GM18505 (cell line): ENCODE results near the gene WDR31.

ENCODE experiments used
- ATAC-seq: cut with Tn5 transposase; IDR thresholded peaks from one replicate; pipeline ENCODE4 v1.9.1; 2021; ENCODE audit not compliant: unreplicated experiment
- POLR2A ChIP-seq: IDR thresholded peaks from 4 replicates; pipeline ENCODE4 v1.6.1; 2011; ENCODE audit warnings: borderline replicate concordance; ENCODE audit not compliant: insufficient read depth, insufficient read length; ENCODE audit errors: extremely low read depth

Gene WDR31

DNA sequence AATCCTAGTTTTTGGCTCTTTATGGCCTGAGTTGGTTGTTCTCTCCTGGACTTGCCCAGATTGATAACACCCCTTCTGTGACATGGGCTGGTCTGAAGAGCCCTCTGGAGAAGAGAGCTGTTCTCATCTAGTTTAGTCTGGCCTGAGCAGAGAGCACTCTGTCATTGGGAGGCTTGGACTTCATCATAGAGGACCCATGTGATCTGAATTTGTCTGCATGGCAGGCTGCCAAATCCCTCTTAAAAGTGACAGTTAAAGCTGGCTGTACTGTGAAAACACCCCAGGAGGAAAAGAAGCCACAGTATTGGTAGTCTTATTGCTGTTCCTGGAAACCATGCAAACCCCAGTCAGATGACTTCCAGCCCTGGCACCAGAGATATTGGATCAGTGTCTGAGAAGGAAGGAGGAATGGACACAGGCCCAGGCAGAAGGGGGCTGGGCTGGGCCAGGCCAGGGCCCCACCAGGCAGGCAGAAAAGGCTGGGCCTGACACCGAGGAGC is 3.7 kb upstream of the WDR31 start:
- ATAC-seq, result no peak
- no peak for TF ChIP-seq POLR2A

DNA sequence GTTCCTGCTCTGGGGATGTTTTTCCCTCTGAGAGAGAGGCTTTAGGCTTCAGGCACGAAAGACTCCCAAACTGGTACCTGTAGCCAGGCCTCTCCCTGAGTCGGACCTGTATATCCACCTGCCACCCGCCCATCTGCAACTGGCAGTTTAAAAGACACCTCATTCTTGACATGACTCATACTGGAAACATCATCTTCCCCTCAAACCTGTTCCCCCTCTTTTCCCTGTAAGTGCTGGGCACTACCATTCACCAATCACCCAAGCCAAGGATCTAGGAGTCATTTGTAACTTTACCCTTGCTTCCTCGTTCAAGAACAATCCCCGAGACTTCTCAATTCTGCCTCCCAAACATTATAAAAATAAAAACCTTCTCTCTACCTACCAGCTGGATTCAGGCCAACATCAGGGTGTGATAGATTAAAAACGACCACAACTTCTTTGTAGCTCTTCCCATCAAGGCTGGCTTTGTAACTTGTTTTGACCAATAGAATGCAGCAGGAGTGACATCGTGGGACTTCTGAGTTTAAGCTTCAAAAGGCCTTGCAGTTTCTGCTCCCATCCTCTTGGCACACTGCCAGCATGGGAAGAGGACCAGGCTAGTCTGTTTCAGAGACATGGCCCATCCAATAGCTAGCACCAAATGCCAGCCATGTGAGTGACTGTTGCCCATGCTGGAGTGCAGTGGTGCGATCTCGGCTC is 1.8 kb upstream of the WDR31 start:
- no peak for ATAC-seq
- no peak for TF ChIP-seq POLR2A

DNA sequence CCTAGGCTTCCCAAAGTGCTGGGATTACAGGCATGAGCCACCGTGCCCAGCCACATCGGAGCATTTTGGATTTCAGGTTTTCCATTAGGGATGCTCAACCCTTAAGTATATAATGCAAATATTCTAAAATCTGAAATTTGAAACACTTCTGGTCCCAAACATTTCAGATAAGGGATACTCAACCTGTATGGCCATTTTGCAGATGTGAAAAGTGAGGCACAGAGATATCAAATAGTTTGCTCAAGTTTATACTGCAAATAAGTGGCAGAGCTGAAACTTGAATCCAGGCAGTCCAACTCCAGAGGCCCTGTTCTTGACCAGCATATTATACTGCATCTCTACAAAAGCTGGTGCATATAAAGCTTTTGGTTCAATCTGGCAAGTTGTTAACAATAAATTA is 2.4 kb downstream of the WDR31 start:
- no peak for TF ChIP-seq POLR2A
- ATAC-seq, result no peak

DNA sequence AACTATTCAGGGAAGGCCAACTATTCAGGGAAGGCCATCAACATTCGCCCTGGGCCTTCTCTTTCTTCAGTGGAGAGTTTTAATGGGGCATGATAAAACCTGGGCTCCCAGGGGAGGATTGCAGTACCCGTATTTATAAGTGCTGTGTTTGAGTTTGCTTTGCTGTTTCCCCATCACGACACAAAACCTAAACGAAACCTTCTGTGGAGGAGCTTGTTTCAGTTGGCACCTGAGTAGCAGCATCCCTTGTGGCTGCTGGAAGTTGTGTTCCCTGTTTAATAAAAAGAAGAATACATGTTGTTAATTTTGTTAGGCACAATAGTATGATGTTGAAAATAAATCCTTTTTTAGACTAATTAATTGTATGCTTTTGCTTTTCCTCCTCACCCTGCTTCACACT is 8.3 kb downstream of the WDR31 start:
- no peak for ATAC-seq
- no peak for TF ChIP-seq POLR2A

DNA sequence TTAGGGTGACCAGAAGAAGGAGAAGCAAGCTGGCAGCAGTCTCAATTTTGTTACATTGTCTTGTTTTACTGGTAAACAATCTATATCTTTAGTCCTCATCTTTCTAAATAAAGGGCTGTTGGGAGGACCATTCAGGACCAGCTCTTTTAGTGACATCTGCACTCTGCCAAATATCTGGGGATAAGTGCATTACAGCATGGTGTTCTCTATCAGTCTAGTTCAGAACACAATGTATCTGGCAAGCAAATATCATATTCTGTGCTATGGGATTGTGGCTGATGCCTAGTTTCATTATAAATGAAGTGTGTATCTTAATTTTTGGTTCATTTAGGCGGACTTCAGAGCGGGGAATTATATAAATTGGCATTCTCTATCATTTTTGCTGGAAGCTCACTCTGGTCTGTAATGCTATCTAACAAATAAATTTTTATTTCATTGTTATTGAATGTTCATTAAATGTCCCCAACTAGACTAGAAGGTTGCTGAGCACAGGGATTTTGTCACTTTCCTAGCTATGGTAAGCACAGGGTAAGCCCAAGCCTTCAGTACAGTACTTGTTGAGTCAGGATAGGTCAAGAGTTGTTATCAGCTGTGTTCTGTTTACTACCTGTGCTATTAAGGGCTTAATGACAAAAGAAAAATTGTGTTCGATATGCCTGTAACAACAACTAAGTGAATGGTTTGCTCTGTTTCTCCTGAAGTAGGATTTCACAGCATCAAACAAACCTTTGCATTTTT is 11.9 kb downstream of the WDR31 start:
- TF ChIP-seq POLR2A, result no peak
- no peak for ATAC-seq

DNA sequence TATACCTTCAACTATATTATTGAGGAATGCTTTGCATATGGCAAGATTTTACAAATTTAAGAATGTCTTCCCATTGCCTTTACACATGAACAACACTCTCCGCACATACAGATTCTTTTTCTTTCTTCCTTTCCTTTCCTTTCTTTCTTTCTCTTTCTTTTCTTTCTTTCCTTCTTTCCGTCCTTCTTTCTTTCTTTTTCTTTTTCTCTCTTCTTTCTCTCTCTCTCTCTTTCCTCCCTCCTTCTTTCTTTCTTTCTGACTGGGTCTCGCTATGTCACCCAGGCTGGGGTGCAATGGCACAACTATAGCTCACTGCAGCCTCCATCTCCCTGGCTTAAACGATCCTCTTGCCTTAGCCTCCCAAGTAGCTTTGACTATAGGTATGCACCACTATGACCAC is 13.8 kb downstream of the WDR31 start:
- TF ChIP-seq POLR2A, result no peak
- ATAC-seq, result no peak

DNA sequence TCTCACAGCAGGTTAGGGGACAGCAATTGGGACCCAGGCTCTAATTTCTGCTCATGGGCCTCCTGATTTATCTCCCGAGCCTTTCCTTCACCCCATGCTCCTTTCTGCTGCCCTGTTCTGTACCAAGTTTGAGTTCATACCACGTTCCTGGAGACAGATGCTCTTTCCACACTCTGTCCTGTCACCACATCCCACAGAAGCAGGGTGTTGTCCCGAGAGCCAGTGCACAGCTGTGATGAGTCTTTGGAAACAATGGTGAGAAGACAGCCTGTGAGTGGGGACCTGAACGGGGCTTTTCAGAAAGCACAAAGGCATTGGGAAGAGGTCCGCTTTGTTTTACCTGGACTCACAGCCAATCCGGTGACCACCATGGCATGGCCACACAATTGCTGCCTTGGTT is 17.4 kb downstream of the WDR31 start:
- TF ChIP-seq POLR2A, result no peak
- ATAC-seq, result no peak

DNA sequence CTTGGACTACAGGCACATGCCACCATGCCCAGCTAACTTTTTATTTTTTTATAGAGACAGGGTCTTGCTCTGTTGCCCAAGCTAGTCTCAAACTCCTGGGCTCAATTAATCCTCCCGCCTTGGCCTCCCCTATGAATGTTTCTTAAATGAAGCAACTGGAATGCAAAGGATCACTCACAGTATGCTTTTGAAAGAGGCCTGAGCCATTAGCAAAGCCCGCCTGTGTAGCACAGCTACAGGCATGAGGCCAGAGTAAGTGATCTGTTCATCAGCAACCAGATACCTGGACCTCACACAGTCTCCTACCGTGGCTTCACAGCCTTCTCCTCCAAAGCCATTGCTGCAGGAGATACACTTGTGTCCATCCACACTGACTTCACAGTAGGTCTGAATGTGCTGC is 20.0 kb downstream of the WDR31 start:
- ATAC-seq, result no peak
- no peak for TF ChIP-seq POLR2A

DNA sequence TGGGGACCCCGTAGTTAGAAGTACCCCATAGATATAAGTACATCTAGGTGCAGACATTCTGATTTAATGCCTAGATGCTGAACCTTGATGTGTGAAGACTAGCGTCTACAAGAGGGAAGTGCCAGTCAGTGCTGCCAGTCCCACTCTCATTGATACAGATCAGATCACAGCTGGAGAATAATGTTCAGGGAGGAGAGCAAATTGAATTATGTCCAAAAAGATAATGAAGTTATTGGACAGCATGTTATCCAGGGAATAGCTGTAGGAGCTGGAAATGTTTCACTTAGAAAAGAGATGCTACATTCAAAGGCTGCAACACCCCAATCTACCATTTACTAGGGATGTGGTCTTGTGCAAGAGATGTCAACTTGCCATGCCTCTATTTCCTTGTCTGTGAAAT is 21.0 kb downstream of the WDR31 start:
- ATAC-seq, result no peak
- no peak for TF ChIP-seq POLR2A

DNA sequence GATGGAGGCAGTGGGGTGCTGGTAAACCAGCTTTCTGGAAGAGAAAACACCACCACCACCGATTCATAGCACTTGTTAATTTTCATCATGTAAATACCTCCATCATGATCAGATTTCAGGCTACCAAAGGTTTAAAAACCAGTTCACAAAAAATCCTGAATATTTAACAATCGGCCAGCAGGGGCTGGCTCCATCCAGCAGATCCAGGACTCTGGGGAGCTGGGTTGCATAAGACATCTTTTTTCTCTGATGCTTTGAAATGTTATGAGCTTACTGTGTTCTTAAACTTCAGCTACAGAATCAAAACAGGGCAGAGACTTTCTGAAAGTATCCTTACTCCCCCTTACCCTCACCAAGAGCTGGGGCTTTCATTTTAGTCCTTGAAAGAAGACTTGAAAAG is 22.3 kb downstream of the WDR31 start:
- no peak for TF ChIP-seq POLR2A

DNA sequence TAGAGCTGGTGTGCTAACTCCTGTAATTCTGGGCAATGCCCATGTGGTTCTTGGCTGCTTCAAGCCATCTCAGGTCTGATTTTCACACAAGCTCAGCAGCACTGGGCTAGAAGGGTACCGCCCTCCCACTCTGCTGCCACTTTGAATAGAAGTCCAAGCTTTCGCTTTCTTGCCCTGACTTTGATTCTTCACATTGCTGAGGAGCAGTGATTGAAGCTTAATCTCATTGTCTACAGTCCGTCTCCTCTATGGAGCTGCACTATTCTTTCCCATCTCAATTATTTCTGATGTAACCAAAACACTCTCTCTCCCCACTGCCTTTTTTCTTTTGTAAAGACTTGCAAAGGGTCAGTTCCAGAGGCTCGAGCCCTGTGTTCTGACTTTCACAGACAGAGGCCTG is 24.0 kb downstream of the WDR31 start:
- ATAC-seq, result no peak
- TF ChIP-seq POLR2A, result no peak

More for the DNA sequence above, 22.3 kb downstream of the WDR31 start:
- ATAC-seq, result no peak

DNA sequence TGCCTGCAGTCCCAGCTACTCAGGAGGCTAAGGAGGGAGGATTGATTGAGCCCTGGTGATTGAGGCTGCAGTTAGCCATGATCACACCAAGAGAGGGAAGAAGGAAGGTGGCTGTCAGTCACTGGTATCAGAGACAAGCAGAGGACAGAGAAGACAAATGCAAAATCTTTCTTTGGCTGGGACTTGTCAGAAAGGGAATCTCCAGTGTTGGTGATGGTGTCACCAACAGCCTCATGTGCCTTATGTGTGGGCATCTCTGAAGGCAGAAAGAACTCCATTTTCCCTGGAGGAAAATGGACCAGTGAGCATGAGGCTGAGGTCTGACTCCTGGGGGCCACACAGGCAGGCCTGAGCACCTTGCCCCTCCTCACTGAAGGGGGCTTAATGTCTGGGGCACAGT is 24.8 kb downstream of the WDR31 start:
- no peak for TF ChIP-seq POLR2A
- ATAC-seq, result no peak

DNA sequence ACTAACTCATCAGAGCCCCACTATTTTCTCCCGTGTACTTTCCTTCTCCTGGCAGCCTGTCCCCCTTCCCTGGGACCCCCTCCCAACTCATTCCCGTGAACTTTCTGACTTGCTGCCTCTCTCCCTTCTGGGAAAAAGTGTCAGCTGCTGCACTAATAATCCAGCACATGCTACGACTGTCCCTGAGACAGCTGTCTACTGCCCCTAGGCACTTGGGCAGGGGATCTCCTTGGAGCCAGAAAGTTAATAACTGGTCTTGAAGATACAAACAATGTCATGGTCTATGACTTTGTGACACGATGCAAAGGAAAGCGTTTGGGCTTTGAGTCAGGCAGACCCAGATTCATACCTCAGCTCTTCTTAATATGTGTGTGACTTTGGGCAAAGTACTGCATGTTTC is 26.8 kb downstream of the WDR31 start:
- no peak for TF ChIP-seq POLR2A
- no peak for ATAC-seq

DNA sequence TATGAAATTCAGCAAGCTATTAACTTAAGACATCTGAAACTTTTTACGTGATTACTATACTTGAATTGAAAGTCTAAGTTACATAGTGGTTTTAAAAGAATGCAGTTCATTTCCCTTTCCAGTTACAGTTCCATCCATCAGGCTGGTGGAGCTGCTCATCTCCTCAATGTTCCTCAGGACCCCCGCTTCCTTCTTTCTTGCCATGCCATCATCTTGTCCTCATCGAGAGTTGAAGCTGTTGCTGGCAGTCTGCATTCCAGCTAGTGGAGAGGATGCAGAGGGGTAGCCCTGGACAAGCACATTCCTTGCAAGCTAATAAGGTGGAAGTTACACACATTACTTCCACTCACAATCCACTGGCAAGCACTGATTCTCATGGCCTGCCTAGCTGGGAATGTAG is 28.1 kb downstream of the WDR31 start:
- TF ChIP-seq POLR2A, result no peak
- no peak for ATAC-seq
